HCT116 (cell line): ENCODE data around the gene RAB13. TPM values are rescaled to one million over a fixed set of nuclear protein-coding genes. Genes with fewer than 3 reads are reported as not detected.
"Not testable (repeated sequence)": the region's sequence is repeated elsewhere in the genome, so short reads cannot be mapped to it uniquely, and the experiment has no call there.

Experiments used
- ATAC-seq: fragments of 200-7000 bp; cut with Tn5 transposase; 2 replicates; pipeline ENCODE4 v1.9.1; 2020; ENCODE audit warnings: mild to moderate bottlenecking, moderate library complexity
- BruUV-seq: library from RNA; stranded (reverse); fragments of 400-500 nt; replicated peaks from 2 replicates; lab custom pipeline; 2021; lab: Mats Ljungman, UMichigan
- CTCF ChIA-PET: fragments of 300-600 bp; sonication (Branson Sonifier 250); formaldehyde crosslinking; loops from one replicate; lab custom pipeline; 2021; ENCODE audit warnings: antibody characterized with exemption; lab: Charles Lee
- POLR2A ChIA-PET: fragments of 300-600, 350-600 bp; sonication (Branson Sonifier 250); formaldehyde crosslinking; loops from one replicate; lab custom pipeline; 2021; ENCODE audit warnings: antibody characterized with exemption; lab: Charles Lee
- RAD21 ChIA-PET, 2 experiments: fragments of 300-600 bp; sonication (Branson Sonifier 250); formaldehyde crosslinking; loops; one replicate each; lab custom pipeline; 2023; ENCODE audit warnings: low total read pairs in 2 of 2; ENCODE audit not compliant: uncharacterized antibody in 2 of 2, unreplicated experiment in 2 of 2, low non-redundant PET in 1 of 2; lab: Charles Lee
- DNase-seq: peaks from one replicate; pipeline ENCODE4 v3.0.0-alpha.2; 2010; ENCODE audit warnings: low read depth, low spot score
- H2AFZ ChIP-seq: fragments of 200-600 bp; shearing (Covaris generic), sonication (generic); 2 replicates; pipeline ENCODE4 v1.6.1; 2017; ENCODE audit warnings: low read depth, mixed run types, mixed read lengths, antibody characterized with exemption, low read length; ENCODE audit not compliant: poor library complexity, severe bottlenecking
- H3K27ac ChIP-seq: 2 replicates; pipeline ENCODE4 v1.5.1; 2012; ENCODE audit warnings: low read depth, low read length
- H3K27me3 ChIP-seq: fragments of 200-600 bp; sonication (generic); 2 replicates; pipeline ENCODE4 v1.6.1; 2016; ENCODE audit warnings: mixed run types, low read length, mixed read lengths; ENCODE audit not compliant: insufficient read depth
- H3K36me3 ChIP-seq, 2 experiments: fragments of 200-500 bp in 1 of 2; fragments of 200-600 bp in 1 of 2; sonication (Bioruptor generic) in 1 of 2; sonication (generic) in 1 of 2; 2 replicates each; pipeline versions ENCODE4 v1.5.1 to v1.6.1; 2014 to 2016; ENCODE audit warnings: low read length in 2 of 2, inconsistent platforms in 1 of 2, mixed read lengths in 1 of 2, mixed run types in 1 of 2; ENCODE audit not compliant: insufficient read depth in 2 of 2, control insufficient read depth in 1 of 2
- H3K4me1 ChIP-seq, 2 experiments: fragments of 200-600 bp in 1 of 2; sonication (generic) in 1 of 2; 2 replicates each; pipeline versions ENCODE4 v1.5.1 to v1.6.1; 2012 to 2017; ENCODE audit warnings: low read length in 2 of 2, inconsistent platforms in 1 of 2, mild to moderate bottlenecking in 1 of 2, mixed read lengths in 1 of 2, mixed run types in 1 of 2, moderate library complexity in 1 of 2; ENCODE audit not compliant: insufficient read depth in 2 of 2, control insufficient read depth in 1 of 2
- H3K4me2 ChIP-seq: fragments of 200-600 bp; sonication (generic); 2 replicates; pipeline ENCODE4 v1.6.1; 2017; ENCODE audit warnings: mixed run types, low read length, mixed read lengths
- H3K4me3 ChIP-seq, 2 experiments: fragments of 200-600 bp in 1 of 2; sonication (generic) in 1 of 2; replicated peaks in 1 of 2; 2 replicates each; pipeline ENCODE4 v1.5.1; 2011 to 2016; ENCODE audit warnings: low read length in 2 of 2, control low read depth in 1 of 2, low read depth in 1 of 2, mild to moderate bottlenecking in 1 of 2, mixed read lengths in 1 of 2, mixed run types in 1 of 2
- H3K79me2 ChIP-seq: fragments of 200-600 bp; sonication (generic); 2 replicates; pipeline ENCODE4 v1.6.1; 2017; ENCODE audit warnings: mild to moderate bottlenecking, mixed run types, low read length, moderate library complexity, mixed read lengths; ENCODE audit not compliant: insufficient read depth
- H3K9ac ChIP-seq: fragments of 200-600 bp; sonication (generic); 2 replicates; pipeline ENCODE4 v1.6.1; 2016; ENCODE audit warnings: low read length, mixed read lengths
- H3K9me2 ChIP-seq: fragments of 200-600 bp; sonication (generic), shearing (Covaris generic); 2 replicates; pipeline ENCODE4 v1.6.1; 2017; ENCODE audit warnings: mixed run types, mild to moderate bottlenecking, moderate library complexity; ENCODE audit not compliant: insufficient read depth
- H3K9me3 ChIP-seq, 2 experiments: fragments of 200-500 bp in 1 of 2; fragments of 200-600 bp in 1 of 2; sonication (Bioruptor generic) in 1 of 2; sonication (generic) in 1 of 2; 2 replicates each; pipeline ENCODE4 v1.6.1; 2014 to 2017; ENCODE audit warnings: low read length in 2 of 2, mixed read lengths in 2 of 2, inconsistent platforms in 1 of 2, low read depth in 1 of 2, mild to moderate bottlenecking in 1 of 2, mixed run types in 1 of 2, moderate library complexity in 1 of 2; ENCODE audit not compliant: control insufficient read depth in 1 of 2, insufficient read depth in 1 of 2
- H4K20me1 ChIP-seq: fragments of 200-600 bp; sonication (generic), shearing (Covaris generic); 2 replicates; pipeline ENCODE4 v1.6.1; 2017; ENCODE audit warnings: mixed run types, mild to moderate bottlenecking, moderate library complexity; ENCODE audit not compliant: insufficient read depth
- CEBPB ChIP-seq: IDR thresholded peaks from 2 replicates; pipeline ENCODE4 v1.6.1; 2012; ENCODE audit warnings: low read depth
- CTCF ChIP-seq, 3 experiments: fragments of 200-600 bp in 1 of 3; sonication (generic) in 1 of 3; IDR thresholded peaks in 2 of 3; conservative IDR thresholded peaks in 1 of 3; 2 replicates each; pipeline ENCODE4 v1.5.1; 2012 to 2017; ENCODE audit warnings: low read depth in 2 of 3, low read length in 2 of 3, antibody characterized with exemption in 1 of 3, borderline replicate concordance in 1 of 3, control low read depth in 1 of 3, mild to moderate bottlenecking in 1 of 3, mixed read lengths in 1 of 3, mixed run types in 1 of 3, moderate library complexity in 1 of 3; ENCODE audit not compliant: insufficient read depth in 1 of 3
- ELF1 ChIP-seq: IDR thresholded peaks from 2 replicates; pipeline ENCODE4 v1.6.1; 2012; ENCODE audit warnings: low read depth, borderline replicate concordance
- EZH2phosphoT487 ChIP-seq: fragments of 200-600 bp; IDR thresholded peaks from 2 replicates; pipeline ENCODE4 v1.6.1; 2018; ENCODE audit warnings: antibody characterized with exemption, borderline replicate concordance
- FOSL1 ChIP-seq: IDR thresholded peaks from 2 replicates; pipeline ENCODE4 v1.6.1; 2012; ENCODE audit warnings: low read depth
- SRF ChIP-seq: IDR thresholded peaks from 2 replicates; pipeline ENCODE4 v1.6.1; 2012; ENCODE audit warnings: low read depth
- intact Hi-C: fragments of 100-400 bp; cut with micrococcal nuclease; formaldehyde crosslinking; loops from 2 replicates; pipeline ENCODE4 v1.10.0; 2022
- total RNA-seq: library from RNA; stranded (reverse); gene quantifications from one replicate; pipeline ENCODE4 v1.2.1, GENCODE V29; 2021; ENCODE audit not compliant: unreplicated experiment

Gene RAB13
- total RNA-seq, 1 experiment from 2014 or later, result 93.6 TPM

- H2AFZ ChIP-seq, H3K27ac ChIP-seq, H3K4me1 ChIP-seq, DNase-seq, ATAC-seq, RAD21 ChIA-PET, intact Hi-C loops, H3K9me3 ChIP-seq, H3K36me3 ChIP-seq, CTCF ChIA-PET, H4K20me1 ChIP-seq, H3K9me2 ChIP-seq, POLR2A ChIA-PET, H3K27me3 ChIP-seq, H3K79me2 ChIP-seq, H3K4me3 ChIP-seq, H3K9ac ChIP-seq, H3K4me2 ChIP-seq, BruUV-seq: not testable (repeated sequence)
Observed at GRCh38 chr1:154033697-154034096, 47.6 kb upstream of the RAB13 start.

DNA sequence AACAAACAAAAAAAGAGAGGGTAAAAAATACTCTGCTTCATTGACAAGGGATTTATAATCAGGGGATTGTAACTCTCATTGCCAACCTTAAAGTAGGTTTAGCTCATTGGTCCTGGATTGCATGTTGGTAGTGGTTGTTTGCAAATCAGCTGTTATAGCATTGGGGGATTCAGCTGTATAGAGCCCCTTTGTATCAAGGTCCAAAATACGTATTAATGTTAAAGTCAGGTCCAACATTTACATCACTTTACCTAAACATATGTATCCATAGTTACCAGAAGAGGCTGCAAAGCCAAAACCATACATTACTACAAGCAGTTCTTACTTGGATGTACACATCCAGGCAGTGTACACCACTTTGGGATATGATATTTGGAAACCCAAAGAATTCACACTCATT lies 33.8 kb upstream of the RAB13 start:
- Histone ChIP-seq H3K79me2 (no peaks in the 10 kb centered on the region), H3K9me3 (no peaks in the 10 kb centered on the region), H3K4me3 (no peak overlapping the region), H3K4me1 (no peaks in the 10 kb centered on the region), H3K9ac (no peak overlapping the region), H3K4me2 (no peak overlapping the region), H3K27me3 (no peaks in the 10 kb centered on the region), H3K36me3 (no peaks in the 10 kb centered on the region), H2AFZ (no peak overlapping the region), H3K9me2 (no peaks in the 10 kb centered on the region), H3K27ac (no peak overlapping the region), H4K20me1 (no peaks in the 10 kb centered on the region)
- ChIA-PET POLR2A (interaction anchor here (1.6 kb wide), 1 partner anchor 29 kb away, joined by 4 read pairs; the partner anchor contains the start of gene RPS27), RAD21 (no interaction called here), CTCF (no interaction called here)
- no TSS peak for BruUV-seq
- no peak for TF ChIP-seq FOSL1
- TF ChIP-seq SRF, result no peak
- TF ChIP-seq EZH2phosphoT487, result no peak
- no peak for TF ChIP-seq CTCF (IDR thresholded peaks at IDR 0.05 in 2 of 3, conservative IDR thresholded peaks at IDR 0.05 in 1 of 3; ENCODE audit: borderline replicate concordance in 1 of 3, insufficient read depth in 1 of 3, low read depth in 2 of 3, low read length in 2 of 3)
- TF ChIP-seq ELF1, result no peak
- TF ChIP-seq CEBPB, result no peak
- intact Hi-C loops, result no loop called here
- ATAC-seq, result no peak
- DNase-seq, result no peak
